GM12873 (cell line): ENCODE data around the gene RAB7A.

Experiments
- TF ChIP-seq, protein P1 (sequence below): IDR thresholded peaks from 2 replicates; pipeline ENCODE4 v1.5.1; 2012; ENCODE audit warnings: low read depth, mild to moderate bottlenecking, moderate library complexity, low read length, control low read depth; ENCODE audit not compliant: insufficient read depth; ENCODE audit errors: missing control alignments

RAB7A gene

DNA sequence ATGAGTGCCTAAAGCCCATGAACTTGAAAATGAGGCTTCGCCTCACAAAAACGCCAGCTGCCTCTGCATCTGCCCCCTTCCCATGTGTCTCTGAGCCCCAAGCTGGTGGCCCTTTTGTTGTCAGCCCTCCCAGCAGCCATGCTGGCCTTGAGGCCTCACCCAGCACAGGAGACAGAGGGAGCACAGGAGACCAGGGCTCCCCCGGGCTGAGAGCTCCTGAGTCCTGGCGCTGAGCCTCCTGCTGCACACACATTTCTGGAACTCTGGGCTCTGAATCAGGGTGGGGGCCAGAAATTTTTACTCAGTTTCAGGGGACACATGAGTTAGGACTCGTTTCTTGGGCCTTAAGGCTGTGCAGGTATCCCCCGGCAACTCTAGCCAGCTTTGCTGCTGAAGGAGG is 97.0 kb downstream of the RAB7A start:
- TF ChIP-seq, protein P1, sequence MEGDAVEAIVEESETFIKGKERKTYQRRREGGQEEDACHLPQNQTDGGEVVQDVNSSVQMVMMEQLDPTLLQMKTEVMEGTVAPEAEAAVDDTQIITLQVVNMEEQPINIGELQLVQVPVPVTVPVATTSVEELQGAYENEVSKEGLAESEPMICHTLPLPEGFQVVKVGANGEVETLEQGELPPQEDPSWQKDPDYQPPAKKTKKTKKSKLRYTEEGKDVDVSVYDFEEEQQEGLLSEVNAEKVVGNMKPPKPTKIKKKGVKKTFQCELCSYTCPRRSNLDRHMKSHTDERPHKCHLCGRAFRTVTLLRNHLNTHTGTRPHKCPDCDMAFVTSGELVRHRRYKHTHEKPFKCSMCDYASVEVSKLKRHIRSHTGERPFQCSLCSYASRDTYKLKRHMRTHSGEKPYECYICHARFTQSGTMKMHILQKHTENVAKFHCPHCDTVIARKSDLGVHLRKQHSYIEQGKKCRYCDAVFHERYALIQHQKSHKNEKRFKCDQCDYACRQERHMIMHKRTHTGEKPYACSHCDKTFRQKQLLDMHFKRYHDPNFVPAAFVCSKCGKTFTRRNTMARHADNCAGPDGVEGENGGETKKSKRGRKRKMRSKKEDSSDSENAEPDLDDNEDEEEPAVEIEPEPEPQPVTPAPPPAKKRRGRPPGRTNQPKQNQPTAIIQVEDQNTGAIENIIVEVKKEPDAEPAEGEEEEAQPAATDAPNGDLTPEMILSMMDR = no peak

GRCh38 chr3:128823631-128824030 is 97.6 kb downstream of the RAB7A start:
- TF ChIP-seq, protein P1 = no peak

- TF ChIP-seq, protein P1 = no peak
These were observed 98.3 kb downstream of the RAB7A start for GRCh38 chr3:128824132-128824850.

GRCh38 chr3:128825117-128825725 is 99.2 kb downstream of the RAB7A start:
- TF ChIP-seq, protein P1 = no peak

DNA sequence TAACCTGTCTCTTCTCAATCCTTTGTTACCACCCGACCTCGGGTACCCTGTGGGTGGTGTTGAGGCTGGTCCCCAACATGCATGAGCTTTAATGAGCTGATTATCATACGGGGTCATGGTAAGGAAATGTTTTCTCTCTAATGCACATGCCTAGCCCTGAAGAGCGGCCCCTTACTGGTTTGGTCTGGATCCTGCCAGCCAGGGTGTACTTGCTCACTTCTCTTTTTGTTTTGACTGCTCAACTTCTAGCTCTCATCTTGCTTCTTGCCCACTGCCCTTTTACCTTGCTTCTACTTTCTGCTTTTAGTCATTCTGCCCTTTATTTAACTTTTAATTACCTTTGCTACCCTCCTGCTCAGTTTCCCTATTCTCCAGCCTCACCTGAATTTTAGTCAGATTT is 109.1 kb downstream of the RAB7A start:
- TF ChIP-seq, protein P1 = no peak

DNA sequence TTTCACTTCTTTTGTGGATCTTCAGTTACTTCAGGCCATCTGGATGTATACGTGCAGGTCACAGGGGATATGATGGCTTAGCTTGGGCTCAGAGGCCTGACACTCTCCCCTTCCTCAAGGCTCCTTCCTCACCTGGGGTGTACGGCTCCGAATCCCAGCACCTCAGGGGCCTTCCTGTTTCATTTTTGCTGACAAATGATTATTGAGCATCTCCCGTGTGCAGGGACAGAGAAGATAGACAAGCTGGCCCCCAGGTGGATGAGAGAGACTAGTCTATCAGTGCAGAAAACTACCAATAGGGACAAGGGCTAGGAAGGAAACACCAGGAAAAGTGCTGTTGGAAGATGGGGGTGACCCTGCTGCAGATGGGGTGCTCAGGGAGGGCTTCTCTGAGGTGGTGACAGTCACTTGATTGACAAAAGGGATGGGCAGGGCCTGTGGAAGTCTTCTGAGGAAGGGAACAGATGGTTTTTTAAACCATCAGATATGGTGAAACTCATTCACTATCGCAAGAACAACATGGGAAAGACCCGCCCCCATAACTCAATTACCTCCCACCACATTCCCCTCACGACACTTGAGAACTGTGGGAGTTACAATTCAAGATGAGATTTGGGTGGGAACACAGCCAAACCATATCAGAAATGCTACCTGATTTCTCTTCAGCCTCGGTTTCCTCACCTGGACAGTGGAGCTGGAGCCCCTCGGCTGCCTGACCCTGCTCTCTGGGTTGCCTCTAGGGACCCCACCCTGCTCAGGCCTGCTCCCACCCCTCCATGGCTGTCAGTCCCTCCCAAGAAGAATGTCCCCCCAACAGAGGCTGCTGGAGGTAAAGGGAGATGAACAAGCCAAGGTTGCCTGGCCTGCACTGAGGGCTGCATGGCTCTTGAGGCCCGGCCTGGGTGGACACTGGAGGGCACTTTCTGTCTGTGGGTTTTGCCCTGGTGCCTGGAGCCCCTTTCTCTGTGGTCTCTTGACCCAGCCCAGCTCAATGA is 116.2 kb downstream of the RAB7A start:
- TF ChIP-seq, protein P1 = no peak

GRCh38 chr3:128844502-128844901 is 118.5 kb downstream of the RAB7A start:
- TF ChIP-seq, protein P1 = no peak
